GM13977 (cell line): ENCODE data around the gene LEMD1.

Experiments
- DNase-seq: peaks from one replicate; pipeline ENCODE4 v3.0.0; 2012; ENCODE audit warnings: low spot score
- in situ Hi-C: fragments of 300-500 bp; cut with MboI; formaldehyde crosslinking; loops from one replicate; pipeline ENCODE4 v1.12.0; 2022; ENCODE audit warnings: low sequenced_read_pairs, low pct_unique_long_range_greater_than_20kb, mixed read lengths, inconsistent platforms; ENCODE audit not compliant: unreplicated experiment
- TF ChIP-seq, protein P1 (sequence below): IDR thresholded peaks from 2 replicates; pipeline ENCODE4 v1.5.1; 2012; ENCODE audit warnings: mild to moderate bottlenecking, control low read depth; ENCODE audit not compliant: insufficient read depth; ENCODE audit errors: extremely low read depth, missing control alignments

The LEMD1 gene

DNA sequence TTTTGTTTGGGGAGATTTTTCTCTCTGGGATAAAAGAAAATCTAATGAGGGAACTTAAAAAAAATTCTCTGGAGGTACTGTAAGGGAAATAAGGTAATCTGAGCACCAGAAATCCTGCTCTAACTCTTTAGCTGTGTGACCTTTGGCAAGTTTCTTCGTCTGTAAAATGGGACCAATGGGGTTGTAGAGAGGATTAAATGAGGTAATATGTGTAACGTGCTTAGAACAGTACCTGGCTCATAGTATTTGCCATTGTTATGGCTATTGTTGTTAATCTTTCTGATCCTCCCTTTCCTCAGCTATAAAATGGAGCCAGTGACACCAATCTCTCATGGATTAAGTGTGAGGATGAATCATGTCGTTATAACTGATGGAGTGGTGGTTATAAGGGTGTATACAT, 64.3 kb downstream of the LEMD1 start:
- TF ChIP-seq, protein P1, sequence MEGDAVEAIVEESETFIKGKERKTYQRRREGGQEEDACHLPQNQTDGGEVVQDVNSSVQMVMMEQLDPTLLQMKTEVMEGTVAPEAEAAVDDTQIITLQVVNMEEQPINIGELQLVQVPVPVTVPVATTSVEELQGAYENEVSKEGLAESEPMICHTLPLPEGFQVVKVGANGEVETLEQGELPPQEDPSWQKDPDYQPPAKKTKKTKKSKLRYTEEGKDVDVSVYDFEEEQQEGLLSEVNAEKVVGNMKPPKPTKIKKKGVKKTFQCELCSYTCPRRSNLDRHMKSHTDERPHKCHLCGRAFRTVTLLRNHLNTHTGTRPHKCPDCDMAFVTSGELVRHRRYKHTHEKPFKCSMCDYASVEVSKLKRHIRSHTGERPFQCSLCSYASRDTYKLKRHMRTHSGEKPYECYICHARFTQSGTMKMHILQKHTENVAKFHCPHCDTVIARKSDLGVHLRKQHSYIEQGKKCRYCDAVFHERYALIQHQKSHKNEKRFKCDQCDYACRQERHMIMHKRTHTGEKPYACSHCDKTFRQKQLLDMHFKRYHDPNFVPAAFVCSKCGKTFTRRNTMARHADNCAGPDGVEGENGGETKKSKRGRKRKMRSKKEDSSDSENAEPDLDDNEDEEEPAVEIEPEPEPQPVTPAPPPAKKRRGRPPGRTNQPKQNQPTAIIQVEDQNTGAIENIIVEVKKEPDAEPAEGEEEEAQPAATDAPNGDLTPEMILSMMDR, result no peak
- in situ Hi-C loops, result no loop called here
- DNase-seq, result no peak

DNA sequence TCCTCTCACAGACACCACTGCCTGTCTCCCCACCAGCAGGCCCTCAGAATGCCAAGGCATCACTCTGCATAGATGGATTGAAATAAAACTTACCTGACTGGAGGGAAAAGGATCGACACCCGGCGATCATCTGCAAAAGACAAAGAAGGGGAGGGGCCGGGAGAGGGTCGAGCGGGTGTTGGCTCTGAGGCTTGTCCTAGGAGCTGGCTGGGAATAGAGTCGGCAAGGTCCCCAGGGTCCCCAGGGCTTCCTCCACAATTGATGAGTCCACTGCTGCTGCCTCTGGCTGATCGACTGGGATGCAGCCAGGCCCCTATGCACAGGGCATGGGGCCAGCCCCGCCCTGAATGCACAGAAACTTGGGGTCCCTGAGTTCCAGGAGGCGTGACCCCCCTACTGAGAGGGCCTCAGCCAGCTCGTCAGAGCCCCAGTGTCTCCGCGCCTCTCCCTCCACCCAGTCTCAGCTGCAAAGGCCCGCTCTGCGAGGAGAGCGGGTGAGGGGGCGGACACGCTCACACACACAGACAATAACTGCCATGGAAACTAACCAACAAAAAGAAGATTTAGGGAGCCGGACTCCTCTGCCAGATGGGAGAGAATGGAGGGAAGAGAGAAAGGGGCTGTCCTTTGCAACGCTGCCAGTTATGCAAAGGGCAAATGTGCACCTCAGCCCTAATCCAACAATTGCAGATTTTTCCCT, 65.3 kb downstream of the LEMD1 start, which contains the start of gene KLHDC8A:
TSS of gene KLHDC8A (minus strand) at position 483 of the 700 bp plus-strand sequence. CDS start 13,318 bp downstream, outside the sequence.
- TF ChIP-seq, protein P1, result no peak
- no peak for DNase-seq
- in situ Hi-C loops, result no loop called here

DNA sequence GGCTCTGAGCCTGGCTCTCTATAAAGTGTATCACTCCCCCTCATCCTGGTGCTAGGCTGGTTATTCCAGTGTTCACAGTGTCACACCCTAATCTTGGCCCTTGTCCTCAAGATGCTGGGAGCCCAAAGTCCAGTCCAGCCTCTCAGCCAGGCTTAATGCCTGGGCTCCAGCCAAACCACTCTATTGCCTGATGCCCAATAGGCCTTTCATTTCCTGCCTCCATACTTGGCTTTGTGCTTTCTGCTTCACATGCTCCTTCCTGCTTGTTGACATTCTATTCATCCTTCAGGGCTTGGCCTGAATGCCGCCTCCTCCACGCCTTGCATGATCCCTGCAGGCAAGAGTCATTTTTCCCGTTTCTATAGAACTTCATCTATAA, 66.8 kb downstream of the LEMD1 start:
- TF ChIP-seq, protein P1, result no peak
- no peak for DNase-seq
- in situ Hi-C loops, result no loop called here

DNA sequence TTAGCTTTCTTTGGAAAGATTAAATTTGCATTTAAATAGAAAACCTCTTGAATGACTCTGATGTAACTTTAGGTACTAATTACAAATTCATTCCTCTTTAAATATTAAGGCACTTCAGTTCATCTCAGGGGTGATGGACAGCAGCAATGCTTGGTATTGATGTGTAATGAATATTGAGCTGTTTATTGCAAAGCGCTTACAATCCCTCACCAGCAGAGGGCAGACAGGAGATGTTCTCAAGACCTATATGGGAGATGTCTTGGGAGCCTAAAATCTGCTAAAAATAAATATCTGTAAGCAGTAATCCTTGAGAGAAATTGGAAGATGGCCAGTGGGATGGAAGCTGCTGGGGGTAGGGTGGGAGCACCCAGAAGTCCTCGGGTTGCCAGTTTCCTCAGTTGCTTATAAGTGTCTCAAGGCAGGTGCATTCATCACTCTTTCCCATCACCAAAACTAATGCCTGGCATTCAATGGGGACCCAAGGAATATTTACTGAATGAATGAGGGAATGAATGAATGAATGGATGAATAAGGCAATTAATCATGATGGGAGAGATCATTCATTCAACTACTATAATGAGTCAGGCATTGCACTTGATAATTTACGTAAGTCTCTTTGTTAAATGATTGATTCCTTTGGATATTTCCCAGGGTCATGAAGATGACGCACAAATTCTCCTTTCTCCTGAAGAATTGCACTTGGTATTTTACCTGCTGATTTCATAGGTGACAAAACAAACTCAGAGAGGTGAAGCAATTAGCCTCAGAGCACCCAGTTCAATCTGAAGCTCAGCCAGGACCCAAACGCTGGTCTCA, 67.4 kb downstream of the LEMD1 start:
- in situ Hi-C loops, result no loop called here
- DNase-seq, result peak; percentile 65
- TF ChIP-seq, protein P1, result peak; percentile 84

DNA sequence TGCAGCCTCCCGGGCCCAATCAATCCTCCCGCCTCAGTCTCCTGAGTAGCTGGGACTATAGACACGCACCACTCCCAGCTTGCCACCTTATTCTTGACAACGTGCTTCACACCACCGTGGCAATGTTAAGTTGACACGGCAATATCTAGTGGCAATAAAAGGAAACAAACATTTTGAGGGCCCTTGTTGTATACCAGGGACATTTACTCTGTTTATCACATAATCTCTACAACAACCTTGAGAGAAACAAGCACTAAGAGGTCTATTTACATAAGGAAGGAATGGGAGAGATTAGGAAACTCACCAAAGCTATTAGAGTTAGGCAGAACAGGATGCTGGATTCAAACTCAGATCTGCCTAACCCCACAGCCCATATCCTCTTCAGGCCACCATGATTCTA, 68.2 kb downstream of the LEMD1 start:
- no peak for DNase-seq
- in situ Hi-C loops, result no loop called here
- TF ChIP-seq, protein P1, result no peak

DNA sequence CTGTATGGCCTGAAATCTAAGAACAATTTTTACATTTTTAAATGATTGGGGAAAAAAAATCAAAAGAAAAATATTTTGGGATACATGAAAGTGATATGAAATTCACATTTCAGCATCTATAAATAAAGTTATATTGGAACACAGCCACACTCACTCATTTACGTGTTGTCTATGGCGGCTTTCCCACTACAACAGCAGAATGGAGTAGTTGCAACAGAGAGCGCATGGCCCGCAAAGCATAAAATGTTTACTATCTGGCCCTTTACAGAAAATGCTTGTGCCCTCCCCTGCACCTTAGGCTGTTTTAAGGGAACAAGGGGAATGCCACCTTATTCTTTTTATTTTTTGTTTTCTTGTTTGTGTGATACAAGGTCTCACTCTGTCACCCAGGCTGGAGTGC, 68.7 kb downstream of the LEMD1 start:
- in situ Hi-C loops, result no loop called here
- DNase-seq, result no peak
- TF ChIP-seq, protein P1, result no peak
